ENCODE results near the gene TSPAN11. TPM values are rescaled to one million over a fixed set of nuclear protein-coding genes. Genes with fewer than 3 reads are reported as not detected.
A peak's percentile ranks its signal among the peaks of the same experiment; 100 is the strongest.

Gene TSPAN11
- total and polyA plus RNA-seq, 2 experiments from 2014 or later = 2.1 to 6.0 TPM

DNA sequence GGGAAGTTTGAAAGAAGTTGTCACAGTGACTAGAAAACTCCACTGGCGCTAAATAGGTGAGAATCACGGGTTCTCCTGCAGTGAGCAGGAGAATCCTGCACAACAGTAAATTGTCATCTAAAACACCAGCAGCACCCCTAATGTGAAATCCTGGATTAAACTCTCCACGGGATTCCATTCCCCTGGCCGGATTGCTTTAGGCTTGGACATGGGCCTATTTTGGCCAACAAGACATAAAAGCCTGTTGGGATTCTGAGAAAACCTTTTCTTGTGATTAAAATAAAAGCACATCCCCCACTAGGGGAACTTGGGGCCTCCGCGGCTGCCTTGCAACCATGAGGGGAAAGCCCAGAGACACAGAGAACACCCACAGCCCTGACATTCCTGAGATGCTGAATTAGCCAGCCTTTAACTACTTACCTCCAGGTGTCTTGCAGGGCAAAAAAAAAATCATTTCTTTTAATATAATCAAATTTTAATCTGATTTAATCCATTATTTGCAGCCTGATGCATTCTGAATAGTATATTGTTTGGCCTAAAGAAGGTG is 21.0 kb upstream of the TSPAN11 start:
- no peaks in the 10 kb centered on the region for H3K36me3 ChIP-seq (ENCODE audit: insufficient read depth)
- Mint-ChIP-seq H3K4me1 (peaks cover 24% of the 10 kb centered on the region), H3K36me3 (ENCODE audit: low read depth) (no peaks in the 10 kb centered on the region), H3K27me3 (ENCODE audit: insufficient read depth, low read depth, poor library complexity) (peaks cover 4% of the 10 kb centered on the region), H3K27ac (no peak overlapping the region), H3K4me3 (no peak overlapping the region), H3K9me3 (peaks cover 6% of the 10 kb centered on the region; the same call in 1 of the 3 replicates)
- H3F3A ChIP-seq (replicated peaks; ENCODE audit: low read depth) = no peaks in the 10 kb centered on the region
- DNase-seq (ENCODE audit: low spot score) (peak; percentile 70), ATAC-seq (peak; percentile 95)
- H3K27ac ChIP-seq (ENCODE audit: low read depth) = no peak overlapping the region
- H3K4me2 ChIP-seq = peak overlapping the region; percentile 59; the same call in 1 of the 2 replicates
- no peaks in the 10 kb centered on the region; the same call in 1 of the 2 replicates for H3K9me2 ChIP-seq (ENCODE audit: insufficient read depth)
- no peak overlapping the region for H3K4me3 ChIP-seq
- peak overlapping the region; percentile 34; the same call in 1 of the 2 replicates for H2AFZ ChIP-seq
- H3K27me3 ChIP-seq (ENCODE audit: insufficient read depth) = no peaks in the 10 kb centered on the region
- TF ChIP-seq CREB1 (CRISPR knock-in tag; IDR thresholded peaks at IDR 0.05; ENCODE audit: low read depth) = no peak
- TF ChIP-seq, protein P1, sequence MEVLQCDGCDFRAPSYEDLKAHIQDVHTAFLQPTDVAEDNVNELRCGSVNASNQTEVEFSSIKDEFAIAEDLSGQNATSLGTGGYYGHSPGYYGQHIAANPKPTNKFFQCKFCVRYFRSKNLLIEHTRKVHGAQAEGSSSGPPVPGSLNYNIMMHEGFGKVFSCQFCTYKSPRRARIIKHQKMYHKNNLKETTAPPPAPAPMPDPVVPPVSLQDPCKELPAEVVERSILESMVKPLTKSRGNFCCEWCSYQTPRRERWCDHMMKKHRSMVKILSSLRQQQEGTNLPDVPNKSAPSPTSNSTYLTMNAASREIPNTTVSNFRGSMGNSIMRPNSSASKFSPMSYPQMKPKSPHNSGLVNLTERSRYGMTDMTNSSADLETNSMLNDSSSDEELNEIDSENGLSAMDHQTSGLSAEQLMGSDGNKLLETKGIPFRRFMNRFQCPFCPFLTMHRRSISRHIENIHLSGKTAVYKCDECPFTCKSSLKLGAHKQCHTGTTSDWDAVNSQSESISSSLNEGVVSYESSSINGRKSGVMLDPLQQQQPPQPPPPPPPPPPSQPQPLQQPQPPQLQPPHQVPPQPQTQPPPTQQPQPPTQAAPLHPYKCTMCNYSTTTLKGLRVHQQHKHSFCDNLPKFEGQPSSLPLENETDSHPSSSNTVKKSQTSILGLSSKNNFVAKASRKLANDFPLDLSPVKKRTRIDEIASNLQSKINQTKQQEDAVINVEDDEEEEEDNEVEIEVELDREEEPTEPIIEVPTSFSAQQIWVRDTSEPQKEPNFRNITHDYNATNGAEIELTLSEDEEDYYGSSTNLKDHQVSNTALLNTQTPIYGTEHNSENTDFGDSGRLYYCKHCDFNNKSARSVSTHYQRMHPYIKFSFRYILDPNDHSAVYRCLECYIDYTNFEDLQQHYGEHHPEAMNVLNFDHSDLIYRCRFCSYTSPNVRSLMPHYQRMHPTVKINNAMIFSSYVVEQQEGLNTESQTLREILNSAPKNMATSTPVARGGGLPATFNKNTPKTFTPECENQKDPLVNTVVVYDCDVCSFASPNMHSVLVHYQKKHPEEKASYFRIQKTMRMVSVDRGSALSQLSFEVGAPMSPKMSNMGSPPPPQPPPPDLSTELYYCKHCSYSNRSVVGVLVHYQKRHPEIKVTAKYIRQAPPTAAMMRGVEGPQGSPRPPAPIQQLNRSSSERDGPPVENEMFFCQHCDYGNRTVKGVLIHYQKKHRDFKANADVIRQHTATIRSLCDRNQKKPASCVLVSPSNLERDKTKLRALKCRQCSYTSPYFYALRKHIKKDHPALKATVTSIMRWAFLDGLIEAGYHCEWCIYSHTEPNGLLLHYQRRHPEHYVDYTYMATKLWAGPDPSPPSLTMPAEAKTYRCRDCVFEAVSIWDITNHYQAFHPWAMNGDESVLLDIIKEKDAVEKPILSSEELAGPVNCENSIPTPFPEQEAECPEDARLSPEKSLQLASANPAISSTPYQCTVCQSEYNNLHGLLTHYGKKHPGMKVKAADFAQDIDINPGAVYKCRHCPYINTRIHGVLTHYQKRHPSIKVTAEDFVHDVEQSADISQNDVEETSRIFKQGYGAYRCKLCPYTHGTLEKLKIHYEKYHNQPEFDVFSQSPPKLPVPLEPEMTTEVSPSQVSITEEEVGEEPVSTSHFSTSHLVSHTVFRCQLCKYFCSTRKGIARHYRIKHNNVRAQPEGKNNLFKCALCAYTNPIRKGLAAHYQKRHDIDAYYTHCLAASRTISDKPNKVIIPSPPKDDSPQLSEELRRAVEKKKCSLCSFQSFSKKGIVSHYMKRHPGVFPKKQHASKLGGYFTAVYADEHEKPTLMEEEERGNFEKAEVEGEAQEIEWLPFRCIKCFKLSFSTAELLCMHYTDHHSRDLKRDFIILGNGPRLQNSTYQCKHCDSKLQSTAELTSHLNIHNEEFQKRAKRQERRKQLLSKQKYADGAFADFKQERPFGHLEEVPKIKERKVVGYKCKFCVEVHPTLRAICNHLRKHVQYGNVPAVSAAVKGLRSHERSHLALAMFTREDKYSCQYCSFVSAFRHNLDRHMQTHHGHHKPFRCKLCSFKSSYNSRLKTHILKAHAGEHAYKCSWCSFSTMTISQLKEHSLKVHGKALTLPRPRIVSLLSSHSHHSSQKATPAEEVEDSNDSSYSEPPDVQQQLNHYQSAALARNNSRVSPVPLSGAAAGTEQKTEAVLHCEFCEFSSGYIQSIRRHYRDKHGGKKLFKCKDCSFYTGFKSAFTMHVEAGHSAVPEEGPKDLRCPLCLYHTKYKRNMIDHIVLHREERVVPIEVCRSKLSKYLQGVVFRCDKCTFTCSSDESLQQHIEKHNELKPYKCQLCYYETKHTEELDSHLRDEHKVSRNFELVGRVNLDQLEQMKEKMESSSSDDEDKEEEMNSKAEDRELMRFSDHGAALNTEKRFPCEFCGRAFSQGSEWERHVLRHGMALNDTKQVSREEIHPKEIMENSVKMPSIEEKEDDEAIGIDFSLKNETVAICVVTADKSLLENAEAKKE (CRISPR knock-in tag; IDR thresholded peaks at IDR 0.05) = 0 out of 2 replicates have a peak, but pooled peaks have one; percentile 13
- TF ChIP-seq STAT1 (IDR thresholded peaks at IDR 0.05; ENCODE audit: unreplicated experiment) = no peak
- no peaks in the 10 kb centered on the region for H3K79me2 ChIP-seq (replicated peaks; ENCODE audit: insufficient read depth)
- no peaks in the 10 kb centered on the region for H4K20me1 ChIP-seq (replicated peaks; ENCODE audit: insufficient read depth)
- H3K4me1 ChIP-seq (ENCODE audit: insufficient read depth) = peaks cover 24% of the 10 kb centered on the region

DNA sequence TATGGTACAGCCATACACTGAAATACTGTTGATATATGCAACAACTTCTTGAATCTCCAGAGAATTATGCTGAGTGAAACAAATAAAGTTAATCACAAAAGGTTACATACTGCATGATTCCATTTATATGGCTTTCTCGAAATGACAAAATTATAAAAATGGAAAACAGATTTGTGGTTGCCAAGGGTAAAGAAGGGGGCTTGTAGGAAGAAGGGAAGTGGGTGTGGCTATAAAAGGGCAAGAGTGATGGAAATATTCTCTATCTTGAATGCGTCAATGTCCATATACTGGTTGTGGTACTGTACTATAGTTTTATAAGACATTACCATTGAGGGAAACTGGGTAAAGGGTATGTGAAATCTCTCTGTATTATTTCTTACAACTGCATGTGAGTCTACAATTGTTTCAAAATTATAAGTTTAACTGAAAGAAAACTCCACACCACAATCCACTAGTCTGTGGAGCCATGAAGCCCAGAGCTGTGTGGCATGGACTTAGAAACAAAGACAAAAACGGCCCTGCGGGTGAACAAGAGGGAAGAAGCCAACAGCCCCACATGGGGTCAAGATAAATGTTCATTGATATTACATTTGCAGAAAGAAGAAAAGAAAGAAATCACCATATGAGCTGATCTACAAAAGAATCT is 18.3 kb upstream of the TSPAN11 start:
- Histone ChIP-seq H4K20me1 (replicated peaks; ENCODE audit: insufficient read depth) (no peaks in the 10 kb centered on the region), H3K27ac (ENCODE audit: low read depth) (no peak overlapping the region), H3F3A (replicated peaks; ENCODE audit: low read depth) (no peaks in the 10 kb centered on the region), H3K36me3 (ENCODE audit: insufficient read depth) (no peaks in the 10 kb centered on the region), H3K4me2 (no peak overlapping the region), H3K4me3 (no peak overlapping the region), H3K79me2 (replicated peaks; ENCODE audit: insufficient read depth) (no peaks in the 10 kb centered on the region), H3K4me1 (ENCODE audit: insufficient read depth) (peaks cover 24% of the 10 kb centered on the region), H2AFZ (peak overlapping the region; percentile 49; the same call in 1 of the 2 replicates), H3K27me3 (ENCODE audit: insufficient read depth) (no peaks in the 10 kb centered on the region), H3K9me2 (ENCODE audit: insufficient read depth) (no peaks in the 10 kb centered on the region; the same call in 1 of the 2 replicates)
- no peak for ATAC-seq
- Mint-ChIP-seq H3K9me3 (peaks cover 6% of the 10 kb centered on the region; the same call in 1 of the 3 replicates), H3K27ac (no peak overlapping the region), H3K36me3 (ENCODE audit: low read depth) (no peaks in the 10 kb centered on the region), H3K4me1 (peaks cover 26% of the 10 kb centered on the region), H3K4me3 (no peak overlapping the region), H3K27me3 (ENCODE audit: insufficient read depth, low read depth, poor library complexity) (peaks cover 6% of the 10 kb centered on the region)
- TF ChIP-seq, protein P2, sequence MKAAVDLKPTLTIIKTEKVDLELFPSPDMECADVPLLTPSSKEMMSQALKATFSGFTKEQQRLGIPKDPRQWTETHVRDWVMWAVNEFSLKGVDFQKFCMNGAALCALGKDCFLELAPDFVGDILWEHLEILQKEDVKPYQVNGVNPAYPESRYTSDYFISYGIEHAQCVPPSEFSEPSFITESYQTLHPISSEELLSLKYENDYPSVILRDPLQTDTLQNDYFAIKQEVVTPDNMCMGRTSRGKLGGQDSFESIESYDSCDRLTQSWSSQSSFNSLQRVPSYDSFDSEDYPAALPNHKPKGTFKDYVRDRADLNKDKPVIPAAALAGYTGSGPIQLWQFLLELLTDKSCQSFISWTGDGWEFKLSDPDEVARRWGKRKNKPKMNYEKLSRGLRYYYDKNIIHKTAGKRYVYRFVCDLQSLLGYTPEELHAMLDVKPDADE (IDR thresholded peaks at IDR 0.05) = no peak
- TF ChIP-seq EZH2phosphoT487 (IDR thresholded peaks at IDR 0.05; ENCODE audit: unreplicated experiment) (no peak), POLR2AphosphoS5 (IDR thresholded peaks at IDR 0.05; ENCODE audit: low read depth) (no peak)
- TF ChIP-seq, protein P3, sequence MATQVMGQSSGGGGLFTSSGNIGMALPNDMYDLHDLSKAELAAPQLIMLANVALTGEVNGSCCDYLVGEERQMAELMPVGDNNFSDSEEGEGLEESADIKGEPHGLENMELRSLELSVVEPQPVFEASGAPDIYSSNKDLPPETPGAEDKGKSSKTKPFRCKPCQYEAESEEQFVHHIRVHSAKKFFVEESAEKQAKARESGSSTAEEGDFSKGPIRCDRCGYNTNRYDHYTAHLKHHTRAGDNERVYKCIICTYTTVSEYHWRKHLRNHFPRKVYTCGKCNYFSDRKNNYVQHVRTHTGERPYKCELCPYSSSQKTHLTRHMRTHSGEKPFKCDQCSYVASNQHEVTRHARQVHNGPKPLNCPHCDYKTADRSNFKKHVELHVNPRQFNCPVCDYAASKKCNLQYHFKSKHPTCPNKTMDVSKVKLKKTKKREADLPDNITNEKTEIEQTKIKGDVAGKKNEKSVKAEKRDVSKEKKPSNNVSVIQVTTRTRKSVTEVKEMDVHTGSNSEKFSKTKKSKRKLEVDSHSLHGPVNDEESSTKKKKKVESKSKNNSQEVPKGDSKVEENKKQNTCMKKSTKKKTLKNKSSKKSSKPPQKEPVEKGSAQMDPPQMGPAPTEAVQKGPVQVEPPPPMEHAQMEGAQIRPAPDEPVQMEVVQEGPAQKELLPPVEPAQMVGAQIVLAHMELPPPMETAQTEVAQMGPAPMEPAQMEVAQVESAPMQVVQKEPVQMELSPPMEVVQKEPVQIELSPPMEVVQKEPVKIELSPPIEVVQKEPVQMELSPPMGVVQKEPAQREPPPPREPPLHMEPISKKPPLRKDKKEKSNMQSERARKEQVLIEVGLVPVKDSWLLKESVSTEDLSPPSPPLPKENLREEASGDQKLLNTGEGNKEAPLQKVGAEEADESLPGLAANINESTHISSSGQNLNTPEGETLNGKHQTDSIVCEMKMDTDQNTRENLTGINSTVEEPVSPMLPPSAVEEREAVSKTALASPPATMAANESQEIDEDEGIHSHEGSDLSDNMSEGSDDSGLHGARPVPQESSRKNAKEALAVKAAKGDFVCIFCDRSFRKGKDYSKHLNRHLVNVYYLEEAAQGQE (IDR thresholded peaks at IDR 0.05; ENCODE audit: unreplicated experiment) = no peak
- no peak for DNase-seq (ENCODE audit: low spot score)

Measured in GM23338 (cell line).